DND-41 (cell line): ENCODE measurements around the gene GUCY1A1.

Experiments
- ATAC-seq: fragments of 200-7000 bp; cut with Tn5 transposase; 3 replicates; pipeline ENCODE4 v1.9.1; 2021; ENCODE audit warnings: low read depth; ENCODE audit not compliant: insufficient read depth
- DNase-seq: peaks from one replicate; pipeline ENCODE4 v3.0.0-alpha.2; 2020
- H2AFZ ChIP-seq: 2 replicates; pipeline ENCODE4 v1.6.0; 2012; ENCODE audit warnings: low read depth, low read length
- H3K27ac ChIP-seq: 2 replicates; pipeline ENCODE4 v1.5.1; 2012; ENCODE audit warnings: low read length, inconsistent platforms
- H3K27me3 ChIP-seq: fragments of 200-600 bp; sonication (generic); 2 replicates; pipeline ENCODE4 v1.6.0; 2012; ENCODE audit warnings: low read length, mild to moderate bottlenecking, inconsistent platforms; ENCODE audit not compliant: insufficient read depth, poor library complexity
- H3K36me3 ChIP-seq: 2 replicates; pipeline ENCODE4 v1.5.1; 2012; ENCODE audit warnings: low read length, inconsistent platforms; ENCODE audit not compliant: insufficient read depth
- H3K4me1 ChIP-seq: 2 replicates; pipeline ENCODE4 v1.5.1; 2012; ENCODE audit warnings: mild to moderate bottlenecking, low read length; ENCODE audit not compliant: insufficient read depth
- H3K4me2 ChIP-seq: 2 replicates; pipeline ENCODE4 v1.6.0; 2012; ENCODE audit warnings: mild to moderate bottlenecking, moderate library complexity, low read length, inconsistent platforms; ENCODE audit not compliant: insufficient read depth
- H3K4me3 ChIP-seq, 2 experiments: fragments of 200-600 bp in 1 of 2; shearing (Covaris generic) in 1 of 2; 2 replicates each; pipeline ENCODE4 v1.5.1; 2012 to 2016; ENCODE audit warnings: inconsistent platforms in 2 of 2, low read length in 2 of 2, mild to moderate bottlenecking in 2 of 2, low read depth in 1 of 2, moderate library complexity in 1 of 2
- H3K79me2 ChIP-seq: 2 replicates; pipeline ENCODE4 v1.6.0; 2012; ENCODE audit warnings: low read length, inconsistent platforms; ENCODE audit not compliant: insufficient read depth
- H3K9ac ChIP-seq: 2 replicates; pipeline ENCODE4 v1.6.0; 2012; ENCODE audit warnings: low read depth, mild to moderate bottlenecking, inconsistent platforms, low read length, moderate library complexity
- H3K9me3 ChIP-seq: 2 replicates; pipeline ENCODE4 v1.5.1; 2012; ENCODE audit warnings: low read length, moderate library complexity, mild to moderate bottlenecking, inconsistent platforms; ENCODE audit not compliant: insufficient read depth, severe bottlenecking
- H4K20me1 ChIP-seq: 2 replicates; pipeline ENCODE4 v1.6.0; 2012; ENCODE audit warnings: low read length; ENCODE audit not compliant: insufficient read depth
- CTCF ChIP-seq: IDR thresholded peaks from 2 replicates; pipeline ENCODE4 v1.5.1; 2012; ENCODE audit warnings: borderline replicate concordance, low read length, moderate library complexity, mild to moderate bottlenecking; ENCODE audit not compliant: poor library complexity, severe bottlenecking; ENCODE audit errors: extremely low read depth
- EZH2 ChIP-seq: IDR thresholded peaks from 3 replicates; pipeline ENCODE4 v1.6.1; 2012; ENCODE audit warnings: borderline replicate concordance, low read depth, mild to moderate bottlenecking, moderate library complexity, low read length, inconsistent platforms; ENCODE audit not compliant: severe bottlenecking

Gene GUCY1A1

DNA sequence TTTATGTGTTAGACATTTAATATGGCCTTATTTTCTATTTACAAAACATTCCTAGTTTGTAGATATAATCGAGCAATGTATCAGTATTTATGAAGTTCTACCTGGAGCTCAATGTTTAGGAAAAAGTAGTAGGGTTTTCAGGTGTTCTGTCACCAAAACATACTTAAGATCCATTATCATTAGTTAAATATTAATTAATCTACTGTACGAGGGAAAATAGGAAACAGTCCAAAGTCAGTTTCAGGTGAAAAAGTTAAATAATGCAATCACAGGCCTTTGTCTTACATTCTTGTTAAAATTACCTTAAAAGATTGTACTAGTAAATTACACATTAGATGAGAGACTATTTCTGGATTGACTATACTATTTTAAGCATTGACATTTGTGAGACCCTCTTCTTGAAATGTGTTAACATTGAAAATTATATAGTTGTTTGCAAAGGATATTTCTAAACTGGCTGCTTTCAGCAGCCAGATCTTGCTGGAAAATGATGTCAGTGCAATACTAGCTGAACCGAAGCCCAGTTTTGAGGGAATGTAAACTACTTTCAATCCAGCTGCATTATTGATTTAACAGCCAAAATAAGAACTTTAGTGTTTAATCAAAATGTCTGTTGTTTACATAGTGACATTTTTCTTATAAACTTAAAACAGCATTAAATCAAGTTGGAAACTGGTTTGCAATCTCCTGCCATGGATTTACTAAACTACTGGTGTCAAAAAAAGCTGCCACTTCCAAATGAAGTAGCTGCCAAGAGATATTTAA lies 111.5 kb downstream of the GUCY1A1 start:
- TF ChIP-seq CTCF: no peak
- no peak for TF ChIP-seq EZH2
- H3K27me3 ChIP-seq: no peaks in the 10 kb centered on the region
- H3K36me3 ChIP-seq: peaks cover 45% of the 10 kb centered on the region
- no peak overlapping the region for H3K4me2 ChIP-seq
- H4K20me1 ChIP-seq: no peaks in the 10 kb centered on the region
- H3K9ac ChIP-seq: no peak overlapping the region
- H3K9me3 ChIP-seq: no peaks in the 10 kb centered on the region
- DNase-seq (no peak), ATAC-seq (no peak)
- H3K79me2 ChIP-seq: no peaks in the 10 kb centered on the region
- H3K4me1 ChIP-seq: no peaks in the 10 kb centered on the region
- no peak overlapping the region for H3K4me3 ChIP-seq
- no peak overlapping the region for H3K27ac ChIP-seq
- H2AFZ ChIP-seq: no peak overlapping the region

DNA sequence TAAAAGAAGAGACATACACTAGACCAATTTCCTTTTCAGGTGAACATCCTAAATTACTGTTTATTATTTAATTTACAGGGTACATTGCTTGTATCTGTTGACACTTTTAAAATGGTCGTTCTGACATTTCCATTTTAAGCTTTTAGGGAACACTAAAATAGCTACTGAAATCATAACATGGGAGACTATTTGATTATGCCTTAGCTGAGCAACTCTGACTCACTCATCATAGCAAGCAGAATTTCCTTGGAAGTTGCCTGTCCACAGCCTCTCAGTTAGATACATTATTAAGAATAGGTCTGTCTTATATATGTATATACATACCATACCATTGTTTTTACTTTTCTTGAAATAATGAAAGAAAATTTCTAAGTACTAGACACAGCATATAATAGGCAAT lies 114.1 kb downstream of the GUCY1A1 start:
- no peak overlapping the region for H3K4me3 ChIP-seq
- peaks cover 30% of the 10 kb centered on the region; the same call in 1 of the 2 replicates for H3K36me3 ChIP-seq
- H3K9me3 ChIP-seq: no peaks in the 10 kb centered on the region
- H2AFZ ChIP-seq: no peak overlapping the region
- no peaks in the 10 kb centered on the region for H3K4me1 ChIP-seq
- H3K27me3 ChIP-seq: no peaks in the 10 kb centered on the region
- no peak for TF ChIP-seq EZH2
- no peak for TF ChIP-seq CTCF
- ATAC-seq (no peak), DNase-seq (no peak)
- no peak overlapping the region for H3K4me2 ChIP-seq
- H3K27ac ChIP-seq: no peak overlapping the region
- H4K20me1 ChIP-seq: no peaks in the 10 kb centered on the region
- H3K79me2 ChIP-seq: no peaks in the 10 kb centered on the region
- no peak overlapping the region for H3K9ac ChIP-seq

- Histone ChIP-seq H3K9ac (no peak overlapping the region), H3K27ac (no peak overlapping the region), H3K36me3 (peaks cover 29% of the 10 kb centered on the region; the same call in 1 of the 2 replicates), H3K4me3 (no peak overlapping the region), H3K4me2 (no peak overlapping the region), H3K27me3 (no peaks in the 10 kb centered on the region), H4K20me1 (no peaks in the 10 kb centered on the region), H3K79me2 (no peaks in the 10 kb centered on the region), H3K4me1 (no peaks in the 10 kb centered on the region), H2AFZ (no peak overlapping the region), H3K9me3 (no peaks in the 10 kb centered on the region)
- DNase-seq (no peak), ATAC-seq (no peak)
- TF ChIP-seq EZH2 (no peak), CTCF (no peak)
Measured at GRCh38 chr4:155781249-155781831, 114.7 kb downstream of the GUCY1A1 start.
